NAMALWA (cell line): ENCODE results near the gene ERICH6B.

Experiments used
- DNase-seq: peaks from one replicate; pipeline ENCODE4 v3.0.0-alpha.2; 2015; ENCODE audit warnings: low spot score

The ERICH6B gene

GRCh38 chr13:45542391-45542790 lies 73.1 kb downstream of the ERICH6B start:
- no peak for DNase-seq

- DNase-seq: no peak
Measured at GRCh38 chr13:45541806-45542205, 73.7 kb downstream of the ERICH6B start.

GRCh38 chr13:45540864-45541263 lies 74.7 kb downstream of the ERICH6B start:
- DNase-seq: no peak

- no peak for DNase-seq
Measured at GRCh38 chr13:45540195-45540594, 75.3 kb downstream of the ERICH6B start.

GRCh38 chr13:45538382-45538781 lies 77.2 kb downstream of the ERICH6B start:
- DNase-seq: no peak

GRCh38 chr13:45537516-45537915 lies 78.0 kb downstream of the ERICH6B start:
- no peak for DNase-seq

- no peak for DNase-seq
Measured at GRCh38 chr13:45536224-45536623, 79.3 kb downstream of the ERICH6B start.

GRCh38 chr13:45534604-45535003 lies 80.9 kb downstream of the ERICH6B start:
- DNase-seq: no peak

- no peak for DNase-seq
Measured at GRCh38 chr13:45529758-45530157, 85.8 kb downstream of the ERICH6B start.

- DNase-seq: no peak
Measured at GRCh38 chr13:45527699-45528462, 87.7 kb downstream of the ERICH6B start.

GRCh38 chr13:45522571-45522970 lies 93.0 kb downstream of the ERICH6B start:
- DNase-seq: no peak

GRCh38 chr13:45521297-45521696 lies 94.2 kb downstream of the ERICH6B start:
- DNase-seq: no peak

GRCh38 chr13:45519493-45519892 lies 96.0 kb downstream of the ERICH6B start:
- no peak for DNase-seq

GRCh38 chr13:45518525-45519245 lies 96.9 kb downstream of the ERICH6B start:
- no peak for DNase-seq

GRCh38 chr13:45516757-45517156 lies 98.8 kb downstream of the ERICH6B start:
- no peak for DNase-seq

- DNase-seq: no peak
Measured at GRCh38 chr13:45512098-45512496, 103.4 kb downstream of the ERICH6B start.

- peak; percentile 86 for DNase-seq
Measured at GRCh38 chr13:45511310-45512097, 104.0 kb downstream of the ERICH6B start.

- no peak for DNase-seq
Measured at GRCh38 chr13:45510672-45511071, 104.9 kb downstream of the ERICH6B start.

GRCh38 chr13:45508776-45509175 lies 106.8 kb downstream of the ERICH6B start:
- DNase-seq: no peak

GRCh38 chr13:45506811-45507210 lies 108.7 kb downstream of the ERICH6B start:
- no peak for DNase-seq

- no peak for DNase-seq
Measured at GRCh38 chr13:45503658-45504057, 111.9 kb downstream of the ERICH6B start.

- DNase-seq: no peak
Measured at GRCh38 chr13:45501175-45501526, 114.4 kb downstream of the ERICH6B start.
